HG02610 (cell line): ENCODE measurements around the gene KRTAP10-12.

Experiments used
- ATAC-seq: cut with Tn5 transposase; IDR thresholded peaks from one replicate; pipeline ENCODE4 v1.9.1; 2021; ENCODE audit warnings: mild to moderate bottlenecking, moderate library complexity; ENCODE audit not compliant: unreplicated experiment

The KRTAP10-12 gene

DNA sequence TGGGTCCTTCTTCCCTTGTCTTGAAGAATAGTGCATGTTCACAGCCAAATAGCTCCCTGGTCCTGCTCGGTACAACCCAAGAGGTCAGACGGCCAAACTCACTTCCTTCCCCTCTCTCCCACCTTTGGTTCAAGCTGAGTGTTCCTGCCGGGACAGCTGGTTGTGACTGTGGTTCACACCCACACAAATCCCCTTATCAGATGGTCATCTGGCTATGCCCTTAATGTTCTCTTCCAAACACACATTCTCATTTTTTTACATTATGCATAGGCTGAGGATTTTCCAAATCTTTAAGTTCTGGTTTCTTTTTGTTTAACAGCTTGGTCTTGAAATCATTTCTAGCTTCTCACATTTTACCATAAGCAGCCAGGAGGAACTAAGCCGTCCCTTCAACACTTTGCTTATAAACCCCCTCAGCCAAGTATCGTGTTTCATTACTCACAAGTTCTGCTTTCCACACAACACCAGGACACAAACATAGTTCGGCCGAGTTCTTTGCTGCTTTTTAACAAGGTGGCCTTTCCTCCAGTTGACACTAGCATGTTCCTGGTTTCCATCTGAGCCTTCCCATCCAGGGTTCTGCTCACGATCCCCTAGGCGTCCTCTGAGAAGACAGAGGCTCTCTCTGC, 34.1 kb downstream of the KRTAP10-12 start:
- no peak for ATAC-seq

DNA sequence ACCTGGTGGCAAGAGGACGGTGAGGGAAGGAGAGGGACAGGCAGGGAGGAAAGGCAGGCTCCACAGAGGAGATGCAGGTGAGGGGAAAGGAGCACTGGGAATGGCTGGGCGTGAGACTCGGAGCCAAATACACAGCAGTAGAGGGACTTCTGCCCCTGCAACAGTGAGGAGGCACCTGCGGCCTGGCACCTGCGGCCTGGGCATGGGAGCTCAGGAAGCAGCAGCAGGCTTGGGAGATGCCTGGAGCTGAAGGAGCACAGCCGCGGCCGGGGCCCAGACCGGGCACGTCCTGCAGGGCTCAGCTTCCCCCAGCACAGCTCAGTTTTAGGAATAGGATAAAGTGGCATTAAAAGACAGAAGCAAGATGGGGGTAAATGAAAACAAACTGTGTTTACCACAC, 35.3 kb downstream of the KRTAP10-12 start:
- ATAC-seq = no peak

DNA sequence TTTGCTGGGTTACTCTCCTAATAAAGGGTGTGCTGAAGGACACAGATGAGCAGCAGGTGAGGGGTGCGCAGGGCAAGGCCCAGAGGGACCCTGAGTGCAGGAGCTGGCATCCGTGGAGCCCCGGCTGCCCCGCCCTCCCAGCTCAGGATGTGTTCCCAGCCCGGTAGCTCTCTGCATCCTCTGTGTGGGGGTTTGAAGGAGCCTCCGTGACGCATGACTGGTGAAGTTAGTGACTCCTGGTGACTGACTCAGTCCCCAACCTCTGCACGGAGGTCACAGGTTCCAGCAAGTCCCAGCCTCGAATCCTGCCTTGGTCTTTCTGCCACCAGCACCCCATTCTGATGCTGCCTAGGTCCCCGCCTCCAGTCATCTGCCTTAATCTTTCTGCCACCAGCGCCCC, 36.0 kb downstream of the KRTAP10-12 start:
- no peak for ATAC-seq

DNA sequence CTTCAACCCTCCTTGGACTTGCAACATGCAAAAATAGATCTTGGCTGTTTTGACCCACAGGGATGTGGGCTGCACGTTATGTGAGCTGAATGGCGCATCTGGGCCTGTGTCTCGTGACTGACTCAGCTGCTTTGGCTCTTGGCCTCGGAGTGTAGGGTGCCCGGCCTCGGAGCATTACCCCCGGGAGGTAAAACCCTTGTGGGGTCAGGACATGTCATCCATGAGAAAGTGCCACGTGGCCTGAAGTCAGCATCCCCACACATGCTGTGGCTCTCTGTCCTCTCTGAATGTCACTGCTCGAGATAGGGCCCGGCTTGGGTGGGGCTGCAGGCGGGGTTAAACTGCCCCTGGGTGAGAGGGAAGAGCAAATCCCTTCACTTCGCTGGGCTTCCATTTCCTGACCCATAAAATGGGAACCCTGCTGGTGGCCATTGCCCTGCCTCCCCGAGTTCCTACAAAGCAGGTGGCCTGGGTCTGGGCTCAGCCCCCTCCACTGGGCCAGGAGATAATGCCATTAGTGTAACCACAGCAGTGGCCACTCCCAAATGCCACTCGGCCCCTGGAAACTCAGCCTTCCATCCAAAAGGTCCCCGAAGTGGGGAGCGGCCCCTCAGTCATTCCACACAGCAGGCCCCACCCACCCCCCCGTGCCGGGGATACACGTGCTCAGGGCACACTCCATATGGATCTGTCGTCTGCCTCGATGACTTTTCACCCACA, 37.2 kb downstream of the KRTAP10-12 start:
- ATAC-seq = no peak

DNA sequence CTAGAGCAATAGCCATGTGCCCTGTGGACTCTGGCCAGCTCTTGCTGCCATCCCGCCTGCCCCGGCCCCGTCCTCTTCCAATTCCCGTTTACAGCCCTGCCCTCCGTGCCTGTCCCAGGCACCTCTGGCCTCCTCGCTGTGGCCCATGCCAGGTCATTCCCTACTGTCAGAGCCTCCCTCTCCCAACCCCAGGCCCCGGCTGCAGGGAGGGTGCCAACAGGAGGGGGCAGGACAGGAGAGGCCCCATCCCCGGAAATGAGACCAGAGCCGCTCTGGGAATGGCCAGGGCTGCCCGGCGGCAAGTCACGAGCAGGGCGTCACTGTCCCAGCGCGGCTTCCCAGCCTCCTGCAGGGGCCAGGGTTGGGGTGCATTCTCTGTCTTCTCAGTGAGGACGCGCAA, 37.9 kb downstream of the KRTAP10-12 start:
- no peak for ATAC-seq

DNA sequence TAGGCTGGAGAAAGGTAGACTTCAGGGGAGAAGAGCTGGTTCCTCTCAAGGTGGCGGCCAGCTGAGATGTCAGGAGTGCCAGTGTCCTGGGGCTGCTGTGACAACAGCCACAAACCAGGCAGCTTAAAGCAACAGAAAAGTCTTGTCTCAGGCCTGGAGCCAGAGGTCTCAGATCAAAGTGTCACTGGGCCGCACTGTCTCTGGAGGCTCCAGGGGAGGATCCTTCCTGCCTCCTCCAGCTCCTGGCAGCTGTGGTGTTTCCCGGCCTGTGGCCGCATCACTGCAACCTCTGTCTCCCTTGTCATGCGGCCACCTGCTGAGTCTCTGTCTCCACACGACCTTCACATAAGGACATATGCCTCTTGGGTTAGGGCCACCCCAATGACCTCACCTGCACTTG, 38.8 kb downstream of the KRTAP10-12 start:
- ATAC-seq = no peak

DNA sequence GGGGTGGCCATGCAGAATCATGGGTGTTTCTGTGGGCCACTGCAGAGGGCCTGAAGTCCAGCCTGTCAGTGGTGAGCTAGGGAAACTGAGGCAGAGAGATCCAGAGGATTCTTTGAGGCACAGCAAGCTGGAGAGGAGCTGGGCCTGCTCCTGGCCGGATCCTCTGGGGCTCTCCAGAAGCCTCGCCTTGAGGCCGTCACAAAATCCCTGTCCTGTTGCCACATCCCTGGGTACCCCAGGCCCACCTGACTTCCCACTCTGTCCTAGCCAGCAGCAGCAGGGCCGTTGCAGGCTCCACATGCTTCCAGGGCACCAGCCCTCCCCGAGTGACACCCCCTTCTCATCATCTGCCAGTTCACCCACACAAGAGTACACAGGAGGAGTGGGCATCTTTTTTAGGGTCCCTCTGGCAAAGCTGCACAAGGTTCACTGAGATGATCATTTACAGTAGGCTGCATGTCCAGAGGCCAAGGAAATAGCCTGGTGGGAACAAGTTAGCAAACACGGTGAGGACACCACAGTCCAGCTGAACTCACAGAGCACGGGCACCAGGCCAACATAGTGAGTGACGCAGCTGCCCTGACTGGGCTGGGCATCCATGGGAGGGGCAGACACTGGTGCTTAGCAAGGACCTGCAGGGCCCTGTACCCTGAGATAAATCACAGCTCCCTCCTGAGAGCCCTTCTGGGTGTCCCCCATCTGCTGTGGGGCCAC, 39.5 kb downstream of the KRTAP10-12 start:
- ATAC-seq = no peak

DNA sequence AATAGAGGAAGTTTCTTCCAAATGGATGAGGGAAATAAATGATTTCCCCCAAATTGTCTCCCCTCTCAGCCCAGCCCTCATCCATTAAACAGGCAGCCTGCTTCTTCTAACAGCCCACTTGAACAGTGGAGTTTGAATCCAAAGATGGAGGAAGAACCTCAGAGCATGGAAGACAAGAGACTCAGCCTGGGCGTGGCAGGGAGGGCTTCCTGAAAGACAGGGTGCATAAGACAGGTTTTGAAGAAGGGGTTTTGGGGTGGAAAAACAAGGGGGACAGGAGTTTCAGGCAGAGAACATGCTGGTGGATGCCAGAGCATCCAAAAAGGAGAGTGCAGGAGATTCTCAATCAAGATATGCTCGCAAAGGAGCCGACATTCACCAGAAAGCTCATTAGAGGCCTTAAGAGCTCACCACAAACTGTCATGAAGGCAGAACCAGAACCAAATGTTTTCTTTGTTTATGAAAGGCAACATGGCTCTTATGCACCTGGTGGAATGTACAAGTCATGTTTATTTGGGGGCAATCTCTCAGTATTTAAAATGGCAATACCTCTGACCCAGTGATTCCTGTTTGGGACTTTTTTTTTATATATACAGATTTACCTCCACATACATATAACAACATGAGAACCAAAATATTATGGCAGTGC, 40.9 kb downstream of the KRTAP10-12 start:
- ATAC-seq = no peak

DNA sequence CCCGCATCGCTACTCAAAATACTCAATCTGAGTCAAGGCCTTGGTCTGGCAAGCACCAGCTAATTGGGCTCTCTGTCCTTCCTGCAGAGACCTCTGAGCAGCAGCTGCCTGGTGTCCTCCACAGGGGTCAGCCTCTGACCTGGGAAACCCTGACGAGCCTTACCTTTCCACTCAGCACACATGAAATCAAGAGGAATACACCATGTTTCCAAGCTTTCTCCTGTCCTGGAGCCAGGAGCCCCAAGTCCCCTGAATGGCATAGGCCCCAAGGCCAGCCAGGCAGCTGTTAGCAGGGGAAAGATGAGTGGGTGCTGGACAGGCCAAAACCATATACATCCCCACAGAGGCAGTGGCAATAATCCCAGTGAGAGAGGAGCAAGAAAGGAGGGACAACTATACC, 41.6 kb downstream of the KRTAP10-12 start:
- no peak for ATAC-seq

DNA sequence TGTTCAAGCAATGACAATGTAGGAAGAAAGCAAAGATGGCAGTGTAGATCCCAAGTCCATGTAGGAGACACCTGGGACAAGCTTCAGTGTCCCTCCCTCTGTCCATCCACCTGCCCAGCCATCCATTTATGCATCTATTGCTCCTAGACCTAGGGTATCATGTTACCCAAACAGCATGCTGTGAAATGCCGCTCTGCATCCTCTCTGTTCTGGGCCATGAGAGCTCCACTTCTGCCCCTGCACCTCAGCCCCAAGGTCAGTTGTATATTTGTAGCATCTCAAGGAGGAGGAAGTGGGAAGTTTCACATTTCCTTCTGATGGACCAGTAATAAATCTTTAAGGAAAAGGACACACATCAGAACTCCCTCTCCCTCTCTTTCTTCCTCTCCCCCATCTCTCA, 42.3 kb downstream of the KRTAP10-12 start:
- ATAC-seq = no peak

DNA sequence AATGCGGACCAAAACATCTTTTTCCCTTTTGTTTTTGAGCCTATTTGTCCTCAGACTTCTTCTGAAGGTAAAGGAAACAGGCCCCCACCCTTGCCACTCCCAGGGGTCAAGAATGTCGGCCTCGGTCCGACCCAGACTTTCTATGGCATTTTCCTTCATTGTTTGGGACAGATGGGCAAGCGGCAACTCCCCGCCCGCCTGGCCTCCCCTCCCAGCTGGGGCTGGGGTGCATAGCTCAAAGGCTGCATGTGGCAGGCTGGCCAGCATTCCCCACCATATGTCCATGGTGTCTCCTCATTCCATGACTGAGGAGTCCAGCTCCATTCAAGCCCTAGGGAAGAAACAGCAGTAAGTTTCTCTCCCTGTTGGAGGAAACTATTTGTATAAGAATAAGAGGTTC, 43.8 kb downstream of the KRTAP10-12 start:
- no peak for ATAC-seq

DNA sequence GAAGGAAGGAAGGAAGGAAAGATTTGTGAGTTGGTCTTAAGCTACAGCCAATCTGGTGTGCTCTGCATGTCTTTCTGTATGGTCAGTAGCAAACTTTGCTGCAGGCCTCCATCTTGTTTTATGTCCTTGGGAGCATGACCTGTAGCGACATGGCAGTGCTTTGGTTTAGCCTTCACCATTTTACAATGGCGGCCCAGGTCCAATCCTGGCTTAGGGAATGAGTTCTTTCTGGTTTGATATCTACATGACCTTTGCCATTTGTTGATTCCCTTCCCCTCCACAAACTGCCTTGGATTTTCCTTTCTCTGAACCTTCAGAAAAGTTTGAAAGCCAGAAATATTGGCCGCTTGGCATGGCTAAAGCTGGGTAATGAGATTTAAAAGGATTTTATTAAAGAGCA, 44.9 kb downstream of the KRTAP10-12 start:
- no peak for ATAC-seq

DNA sequence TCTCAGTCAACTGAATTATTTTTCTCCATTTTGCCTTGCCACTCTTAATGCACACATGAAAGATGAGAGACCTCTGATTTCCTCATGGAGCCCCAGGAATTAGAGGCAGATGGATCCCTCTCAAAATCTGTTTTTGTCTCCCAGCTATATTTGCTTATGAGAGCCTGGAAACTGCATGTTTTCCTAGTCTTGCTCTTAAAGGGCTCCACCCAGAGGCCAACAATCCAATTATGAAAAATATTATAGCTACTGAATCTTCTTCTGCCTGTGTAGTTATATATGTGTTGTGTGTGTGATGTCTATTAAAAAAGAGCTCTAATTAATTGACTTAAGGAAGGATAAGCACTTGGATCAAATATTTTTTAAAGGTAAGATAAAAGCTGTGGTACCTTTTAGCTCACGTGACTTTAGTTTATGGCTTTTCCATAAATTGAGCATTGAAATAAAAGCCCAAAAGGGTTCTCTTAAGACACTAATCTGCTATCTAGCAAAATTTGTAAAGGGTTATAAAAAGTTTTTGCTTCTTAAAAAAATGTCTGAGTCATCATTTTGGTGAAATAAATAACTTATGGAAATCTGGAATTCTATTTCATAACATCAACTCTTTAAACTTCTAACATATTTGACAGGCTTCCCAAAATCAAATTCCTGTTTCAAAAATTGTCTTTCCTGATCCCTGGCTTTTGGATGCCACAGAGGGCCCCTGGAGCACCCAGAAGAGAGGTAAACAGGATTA, 45.6 kb downstream of the KRTAP10-12 start:
- no peak for ATAC-seq
